GM12873 (cell line): ENCODE results near the gene MFAP2.

Experiments used
- TF ChIP-seq, protein P1 (sequence below): IDR thresholded peaks from 2 replicates; pipeline ENCODE4 v1.5.1; 2012; ENCODE audit warnings: low read depth, mild to moderate bottlenecking, moderate library complexity, low read length, control low read depth; ENCODE audit not compliant: insufficient read depth; ENCODE audit errors: missing control alignments

Gene MFAP2

GRCh38 chr1:17013491-17014320 is 33.3 kb upstream of the MFAP2 start:
- TF ChIP-seq, protein P1, sequence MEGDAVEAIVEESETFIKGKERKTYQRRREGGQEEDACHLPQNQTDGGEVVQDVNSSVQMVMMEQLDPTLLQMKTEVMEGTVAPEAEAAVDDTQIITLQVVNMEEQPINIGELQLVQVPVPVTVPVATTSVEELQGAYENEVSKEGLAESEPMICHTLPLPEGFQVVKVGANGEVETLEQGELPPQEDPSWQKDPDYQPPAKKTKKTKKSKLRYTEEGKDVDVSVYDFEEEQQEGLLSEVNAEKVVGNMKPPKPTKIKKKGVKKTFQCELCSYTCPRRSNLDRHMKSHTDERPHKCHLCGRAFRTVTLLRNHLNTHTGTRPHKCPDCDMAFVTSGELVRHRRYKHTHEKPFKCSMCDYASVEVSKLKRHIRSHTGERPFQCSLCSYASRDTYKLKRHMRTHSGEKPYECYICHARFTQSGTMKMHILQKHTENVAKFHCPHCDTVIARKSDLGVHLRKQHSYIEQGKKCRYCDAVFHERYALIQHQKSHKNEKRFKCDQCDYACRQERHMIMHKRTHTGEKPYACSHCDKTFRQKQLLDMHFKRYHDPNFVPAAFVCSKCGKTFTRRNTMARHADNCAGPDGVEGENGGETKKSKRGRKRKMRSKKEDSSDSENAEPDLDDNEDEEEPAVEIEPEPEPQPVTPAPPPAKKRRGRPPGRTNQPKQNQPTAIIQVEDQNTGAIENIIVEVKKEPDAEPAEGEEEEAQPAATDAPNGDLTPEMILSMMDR: no peak

GRCh38 chr1:17012775-17013490 is 32.5 kb upstream of the MFAP2 start:
- TF ChIP-seq, protein P1: no peak

- TF ChIP-seq, protein P1: no peak
These were observed 31.3 kb upstream of the MFAP2 start, which contains the start of gene ATP13A2 for GRCh38 chr1:17011439-17012307. Gene ATP13A2 (minus strand): TSS chr1:17011928. CDS start chr1:17011738, 190 bp downstream.

DNA sequence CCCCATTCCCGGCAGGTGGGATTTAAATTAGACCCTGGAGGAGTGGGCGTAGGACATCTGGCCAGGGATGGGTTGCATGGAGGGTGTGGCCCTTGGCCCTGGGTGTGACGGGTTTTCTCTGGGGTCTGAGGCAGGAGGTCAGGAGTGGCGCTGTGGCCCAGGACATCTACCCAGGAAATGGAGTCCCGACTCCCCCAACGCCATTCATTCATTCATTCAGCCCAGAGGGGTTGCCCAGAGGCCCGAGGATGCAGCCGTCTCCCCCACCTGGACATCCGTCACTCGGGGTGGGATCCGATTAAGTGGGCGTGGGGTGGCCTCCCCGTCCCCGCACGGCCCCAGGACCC is 30.6 kb upstream of the MFAP2 start:
- TF ChIP-seq, protein P1: no peak

GRCh38 chr1:17009706-17010105 is 29.3 kb upstream of the MFAP2 start:
- TF ChIP-seq, protein P1: no peak

DNA sequence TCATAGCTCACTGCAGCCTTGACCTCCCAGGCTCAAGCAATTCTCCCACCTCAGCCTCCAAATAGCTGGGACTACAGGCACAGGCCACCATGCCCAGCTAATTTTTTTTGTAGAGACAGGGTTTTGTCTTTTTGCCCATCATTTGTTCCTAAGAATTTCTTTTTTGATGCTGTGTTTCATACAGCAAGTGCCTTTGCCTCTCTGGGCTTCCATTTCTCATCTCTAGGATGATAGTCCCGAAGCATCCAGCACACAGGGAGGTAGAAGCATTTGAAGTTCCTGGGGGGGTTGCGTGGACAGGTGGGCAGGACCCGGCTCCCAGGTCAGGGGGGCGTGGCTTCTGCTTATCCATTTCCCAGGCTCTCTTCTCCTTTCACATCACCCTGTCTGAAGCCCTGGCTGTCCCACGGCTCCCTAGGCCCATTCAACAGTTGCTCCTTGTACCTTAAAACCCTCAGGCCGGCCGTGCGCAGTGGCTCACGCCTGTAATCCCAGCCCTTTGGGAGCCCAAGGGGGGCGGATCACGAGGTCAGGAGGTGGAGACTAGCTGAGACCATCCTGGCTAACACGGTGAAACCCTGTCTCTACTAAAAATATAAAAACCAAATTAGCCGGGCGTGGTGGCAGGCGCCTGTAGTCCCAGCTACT is 27.9 kb upstream of the MFAP2 start:
- TF ChIP-seq, protein P1: no peak
